NCI-H2196 (cell line): ENCODE measurements around the gene ATCAY.

ENCODE experiments used
- DNase-seq: peaks from one replicate; lab custom pipeline; 2025; ENCODE audit not compliant: unreplicated experiment; lab: John Stamatoyannopoulos, UW

Gene ATCAY

DNA sequence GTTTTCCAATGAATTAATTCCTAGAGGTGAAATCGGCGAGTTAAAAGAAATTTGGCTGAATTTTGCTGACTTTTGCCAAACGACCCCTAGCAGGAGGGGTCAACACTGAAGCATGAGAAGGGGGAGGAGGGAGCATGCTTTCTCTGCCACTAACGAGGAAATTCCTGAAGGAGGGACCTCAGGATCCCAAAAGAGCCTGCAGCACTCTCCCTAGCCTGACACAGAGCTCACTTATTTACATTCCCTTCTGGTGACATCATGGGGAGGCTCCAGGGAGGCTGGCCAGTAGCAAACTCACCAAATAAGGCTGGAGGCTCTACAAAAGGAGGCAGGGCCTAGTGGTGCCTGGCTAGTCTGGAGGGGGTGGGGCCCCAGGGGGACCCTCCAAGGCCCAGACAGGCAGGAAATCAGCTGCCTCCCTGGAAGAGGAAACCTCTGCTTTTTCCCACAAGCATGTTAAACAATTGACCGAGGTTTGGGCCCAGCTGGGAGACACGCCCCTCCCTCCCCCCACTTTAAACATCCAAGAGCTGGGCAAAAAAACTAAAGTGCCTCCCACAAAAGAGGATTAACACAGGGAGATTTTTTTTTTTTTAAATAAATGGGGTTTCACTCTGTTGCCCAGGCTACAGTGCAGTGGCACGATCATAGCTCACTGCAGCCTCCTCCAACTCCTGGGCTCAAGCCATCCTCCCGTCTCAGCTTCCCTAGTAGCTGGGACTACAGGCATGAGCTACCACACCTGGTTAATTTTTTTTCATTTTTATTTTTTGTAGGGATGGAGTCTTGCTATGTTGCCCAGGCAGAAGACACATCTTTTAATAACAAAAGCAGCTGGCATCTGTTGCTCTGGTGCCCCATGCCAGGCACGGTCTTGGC is 88.3 kb downstream of the ATCAY start:
- DNase-seq, result peak; percentile 94

DNA sequence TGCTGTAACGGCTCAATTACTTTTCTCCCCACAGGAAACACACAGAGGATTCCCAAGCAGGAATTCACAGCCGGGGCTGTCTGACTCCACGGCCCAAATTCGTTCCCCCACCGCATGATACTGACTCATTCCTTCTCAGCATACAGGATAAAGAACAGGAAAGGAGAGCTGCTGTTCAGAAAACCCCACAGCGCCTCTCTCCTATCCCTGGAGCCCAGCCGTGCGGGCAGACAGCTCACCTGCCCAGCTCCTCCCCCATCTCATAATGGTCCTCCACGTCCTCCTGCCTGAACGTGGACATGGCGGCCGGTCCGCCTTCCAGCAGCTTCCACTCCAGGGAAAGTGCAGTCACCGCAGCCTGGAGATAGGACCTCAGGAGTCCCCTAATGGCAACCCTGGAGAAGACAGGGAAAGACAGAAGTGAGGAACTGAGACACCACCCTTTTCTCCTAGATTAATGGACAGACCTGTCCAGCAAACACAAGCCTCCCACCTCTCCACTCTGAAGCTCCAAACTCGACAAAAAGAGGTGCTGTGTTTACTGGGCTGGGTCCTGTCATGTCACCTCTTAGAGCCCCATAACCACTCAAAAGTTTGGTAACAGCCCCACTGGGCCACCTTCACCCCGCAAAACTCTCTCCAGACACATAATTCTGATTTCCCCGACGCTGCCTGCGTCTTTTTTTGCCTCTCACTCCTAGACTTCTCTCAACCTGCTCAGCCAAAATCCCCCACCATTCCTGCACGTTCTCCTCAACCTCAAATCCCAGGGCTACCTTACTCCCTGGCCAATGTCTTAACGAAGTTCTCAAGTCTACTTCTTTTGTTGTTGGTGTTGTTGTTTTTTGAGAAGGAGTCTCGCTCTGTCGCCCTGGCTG is 89.2 kb downstream of the ATCAY start:
- DNase-seq, result peak; percentile 47

DNA sequence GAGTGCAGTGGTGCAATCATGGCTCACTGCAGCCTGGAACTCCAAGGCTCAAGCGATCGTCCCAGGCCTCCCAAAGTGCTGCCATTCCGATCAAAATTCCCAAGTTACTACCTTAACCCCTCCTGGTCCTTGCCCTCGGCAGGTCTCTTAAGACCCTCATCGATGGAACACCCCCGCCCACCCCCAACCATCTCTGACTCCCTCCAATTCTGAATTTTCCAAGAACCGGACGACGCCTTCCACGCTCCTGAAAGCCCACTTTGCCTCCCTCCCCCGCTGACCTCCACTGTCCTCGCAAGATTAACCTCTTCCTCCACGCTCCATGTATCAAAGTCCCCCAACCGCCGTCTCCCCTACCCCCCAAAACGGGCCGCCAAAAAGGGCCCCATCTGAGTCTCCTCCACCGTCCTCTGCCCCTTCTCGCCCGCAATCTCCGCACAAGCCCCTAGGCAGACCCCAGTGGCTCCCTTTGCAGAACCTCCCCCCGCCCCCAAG is 89.9 kb downstream of the ATCAY start:
- no peak for DNase-seq

DNA sequence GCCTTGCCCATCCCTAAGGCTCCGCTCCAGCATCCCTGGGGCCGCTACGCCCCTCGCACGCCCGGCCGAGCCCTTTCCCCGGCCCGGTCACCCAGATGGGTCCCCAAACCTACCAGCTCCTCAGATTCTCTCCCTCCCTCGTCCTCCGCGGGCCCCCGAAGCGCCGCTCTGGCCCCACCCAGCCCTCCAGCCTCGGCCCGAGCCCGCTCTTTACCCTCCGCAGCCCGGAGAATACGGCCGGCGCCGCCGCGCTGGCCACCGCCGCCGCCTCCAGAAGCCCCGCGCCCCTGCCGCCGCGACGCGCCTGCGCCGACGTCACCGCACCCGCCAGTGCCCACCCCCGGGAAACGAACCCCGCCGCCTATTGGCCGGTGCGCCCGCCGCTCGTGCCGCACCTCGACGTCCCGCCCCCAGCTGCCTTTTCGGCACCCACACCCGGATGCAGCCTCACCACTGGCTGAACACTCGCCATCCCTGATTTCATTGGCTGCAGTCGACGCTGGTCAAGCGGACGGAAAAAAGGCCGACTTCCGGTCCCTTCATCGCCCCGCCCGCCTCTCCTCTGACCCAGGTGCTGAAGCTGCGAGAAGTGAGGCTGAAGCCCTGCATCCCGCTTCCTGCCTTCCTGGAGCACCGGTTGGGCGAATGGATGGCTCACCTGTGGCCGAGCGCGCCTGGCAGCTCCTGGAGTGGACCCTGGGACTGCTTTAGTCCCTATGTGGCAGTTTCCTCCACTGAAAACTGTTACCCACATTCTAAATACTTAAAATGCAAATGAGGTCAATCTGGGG is 90.5 kb downstream of the ATCAY start, which contains the start of gene DAPK3:
TSS of gene DAPK3 (minus strand) at position 292 of the 791 bp plus-strand sequence. CDS start 1,364 bp downstream, outside the sequence.
- DNase-seq, result peak; percentile 98

DNA sequence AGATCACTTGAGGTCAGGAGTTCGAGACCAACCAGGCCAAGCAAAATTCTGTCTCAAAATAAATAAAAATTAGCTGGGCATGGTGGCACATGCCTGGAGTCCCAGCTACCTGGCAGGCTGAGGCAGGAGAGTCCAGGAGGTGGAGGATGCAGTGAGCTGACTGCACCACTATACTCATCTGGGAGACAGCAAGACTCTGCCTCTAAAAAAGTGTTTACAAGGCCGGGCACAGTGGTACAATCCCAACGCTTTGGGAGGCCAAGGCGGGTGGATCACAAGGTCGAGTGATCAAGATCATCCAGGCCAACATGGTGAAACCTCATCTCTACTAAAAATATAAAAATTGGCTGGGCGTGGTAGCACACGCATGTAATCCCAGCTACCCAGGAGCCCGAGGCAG is 94.7 kb downstream of the ATCAY start:
- no peak for DNase-seq

DNA sequence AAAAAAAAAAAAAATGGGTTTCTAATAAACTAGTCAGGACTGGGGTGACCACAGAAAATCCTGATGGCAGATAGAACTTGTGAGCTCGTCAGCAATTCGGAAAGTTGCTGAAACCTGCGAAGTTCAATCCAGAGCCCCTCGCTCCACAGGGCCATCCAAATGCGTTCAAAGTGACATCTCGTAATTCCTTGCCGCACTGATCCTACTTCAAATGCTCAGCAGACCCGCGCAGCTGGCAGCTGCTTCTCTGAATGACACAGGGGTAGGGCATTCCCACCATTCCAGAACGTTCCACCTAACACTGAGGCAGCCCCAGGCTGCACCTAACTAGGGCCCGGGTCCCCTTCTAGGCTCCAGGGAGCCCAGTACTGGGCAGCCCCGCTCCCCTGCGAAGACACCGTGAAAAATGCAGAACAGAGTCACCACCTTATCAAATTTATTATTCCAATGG is 95.2 kb downstream of the ATCAY start:
- DNase-seq, result no peak

DNA sequence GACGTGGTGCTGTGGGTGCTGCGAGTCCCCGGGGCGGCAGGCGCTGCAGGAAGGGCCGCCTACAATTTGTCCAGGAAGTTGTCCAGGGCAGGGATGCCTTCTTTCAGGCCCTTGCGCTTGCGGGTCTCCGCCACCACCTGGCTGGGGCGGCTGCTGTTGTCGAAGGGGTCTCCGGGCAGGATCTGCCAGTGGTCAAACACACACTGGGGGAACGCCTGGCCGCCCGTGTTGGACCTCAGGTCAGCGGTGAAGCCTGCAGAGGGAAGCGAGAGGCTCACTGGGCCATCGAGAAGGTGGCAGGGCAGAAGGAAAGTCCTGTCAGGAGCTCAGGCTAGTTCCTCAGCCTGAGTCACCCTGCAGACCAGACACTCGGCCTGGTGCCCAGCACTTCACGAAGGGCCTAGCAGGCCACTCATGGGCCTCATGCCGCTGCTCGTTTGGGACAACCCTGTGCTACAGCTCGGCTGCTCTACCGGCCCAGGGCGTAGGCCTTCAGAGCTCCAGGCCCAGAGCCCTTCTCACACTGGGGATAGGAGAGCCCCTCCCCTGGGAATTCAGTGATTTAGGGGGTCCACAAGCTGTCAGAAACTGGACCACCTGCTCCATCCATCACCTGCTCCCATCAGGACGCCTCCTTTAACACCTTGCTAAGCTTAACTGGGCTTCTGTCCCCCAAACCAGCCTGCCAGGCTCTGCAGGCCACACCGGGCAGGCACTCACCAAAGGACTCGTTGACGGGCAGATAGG is 96.2 kb downstream of the ATCAY start:
- DNase-seq, result peak; percentile 44
